ENCODE data around the gene GTF2H1. TPM values are rescaled to one million over a fixed set of nuclear protein-coding genes. Genes with fewer than 3 reads are reported as not detected.

GTF2H1 gene
- total and polyA plus RNA-seq, 9 of the 15 experiments (the other 6 are each of a cell fraction or from before 2014, with no cell fraction given) = 56.9 to 126 (median 92.1) TPM

DNA sequence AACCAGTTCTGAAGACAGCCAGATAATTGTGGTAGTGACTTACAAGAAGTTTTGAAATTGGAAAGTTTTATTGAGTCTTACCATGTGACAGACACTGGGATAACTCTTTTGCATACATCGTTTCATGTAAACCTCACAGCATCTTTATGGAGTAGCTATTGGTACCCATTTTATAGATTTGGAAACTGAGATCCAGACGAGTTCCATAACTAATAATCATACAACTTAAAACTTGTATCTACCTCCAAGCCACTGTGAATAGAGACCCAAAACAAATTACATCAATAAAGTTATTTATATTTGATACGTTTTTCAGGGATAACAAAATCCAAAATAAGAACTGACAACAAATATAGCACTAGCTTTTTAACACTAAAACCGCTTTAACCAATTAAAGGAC, 36.3 kb downstream of the GTF2H1 start (continued):
- TF ChIP-seq RCOR1 (IDR thresholded peaks at IDR 0.05; ENCODE audit: borderline replicate concordance in 1 of 2, low read depth in 2 of 2, low read length in 2 of 2) (0 out of 4 replicates have a peak, but pooled peaks of 1 of the 2 experiments have one; percentile 17), RBM25 (IDR thresholded peaks at IDR 0.05; ENCODE audit: low read depth, low read length, severe bottlenecking) (peak; percentile 98), KDM1A (IDR thresholded peaks at IDR 0.05) (peak in 1 of 2 experiments; percentile 33; a peak in 1 of 4 replicates), HNRNPLL (IDR thresholded peaks at IDR 0.05; ENCODE audit: low read depth, low read length, poor library complexity, severe bottlenecking) (no peak)

DNA sequence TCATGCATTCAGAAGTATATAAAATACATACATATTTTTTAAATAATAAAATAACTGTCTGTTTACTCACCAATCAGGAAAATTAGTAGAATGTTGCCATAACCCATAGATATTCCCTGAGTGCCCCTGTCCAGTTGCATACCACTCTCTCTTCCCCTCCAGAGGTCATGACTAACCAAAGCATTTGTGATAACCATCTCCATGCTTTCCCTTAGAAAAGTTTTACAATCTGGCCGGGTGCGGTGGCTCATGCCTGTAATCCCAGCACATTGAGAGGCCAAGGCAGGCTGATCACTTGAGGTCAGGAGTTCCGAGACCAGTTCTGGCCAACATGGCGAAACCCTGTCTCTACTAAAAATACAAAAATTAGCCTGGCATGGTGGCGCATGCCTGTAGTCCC, 38.8 kb downstream of the GTF2H1 start:
- ChIA-PET POLR2A (no interaction called here), CTCF (ENCODE audit: low intra/inter-chr PET ratio) (no interaction called here)
- no TSS peak for BruUV-seq (replicated peaks)
- no peak overlapping the region for H2AFZ ChIP-seq (ENCODE audit: low read depth, low read length)
- no peaks in the 10 kb centered on the region for H4K20me1 ChIP-seq (replicated peaks; ENCODE audit: control insufficient read depth, insufficient read depth, low read length)
- intact Hi-C loops (cut with micrococcal nuclease) = no loop called here
- no peak overlapping the region for H3K4me3 ChIP-seq
- no peak overlapping the region for H3K27ac ChIP-seq (ENCODE audit: extremely low read depth, low read depth, low read length)
- no peak for DNase-seq (ENCODE audit: extremely low read depth in 1 of 4, low spot score in 3 of 4)
- no peaks in the 10 kb centered on the region for H3K27me3 ChIP-seq (ENCODE audit: control insufficient read depth in 2 of 2, insufficient read depth in 2 of 2, low read length in 2 of 2)
- no peaks in the 10 kb centered on the region for H3K79me2 ChIP-seq (ENCODE audit: control insufficient read depth, insufficient read depth, low read length)
- H3K4me1 ChIP-seq (replicated peaks in 1 of 2; ENCODE audit: control insufficient read depth in 2 of 2, insufficient read depth in 2 of 2, low read length in 2 of 2) = no peaks in the 10 kb centered on the region; a peak in 2 of 5 replicates
- no peaks in the 10 kb centered on the region for H3K9me1 ChIP-seq (ENCODE audit: control insufficient read depth, insufficient read depth, low read length)
- in situ Hi-C loops (cut with MboI) = no loop called here
- peaks cover 93% of the 10 kb centered on the region for H3K36me3 ChIP-seq (ENCODE audit: control insufficient read depth, insufficient read depth, low read length)
- no peak for FAIRE-seq
- no peaks in the 10 kb centered on the region for H3K9me3 ChIP-seq (replicated peaks; ENCODE audit: control insufficient read depth, insufficient read depth, low read depth, low read length)
- 91% methylated on average over 5 of the region's 5 CpGs for WGBS (ENCODE audit: insufficient coverage, low coverage, missing lambda C conversion rate)
- no peak overlapping the region for H3K4me2 ChIP-seq (ENCODE audit: insufficient read depth, low read length)
- no peak for ATAC-seq
- H3K9ac ChIP-seq (ENCODE audit: insufficient read depth in 1 of 2, low read depth in 2 of 2, low read length in 2 of 2) = no peak overlapping the region
- TF ChIP-seq, protein P1, sequence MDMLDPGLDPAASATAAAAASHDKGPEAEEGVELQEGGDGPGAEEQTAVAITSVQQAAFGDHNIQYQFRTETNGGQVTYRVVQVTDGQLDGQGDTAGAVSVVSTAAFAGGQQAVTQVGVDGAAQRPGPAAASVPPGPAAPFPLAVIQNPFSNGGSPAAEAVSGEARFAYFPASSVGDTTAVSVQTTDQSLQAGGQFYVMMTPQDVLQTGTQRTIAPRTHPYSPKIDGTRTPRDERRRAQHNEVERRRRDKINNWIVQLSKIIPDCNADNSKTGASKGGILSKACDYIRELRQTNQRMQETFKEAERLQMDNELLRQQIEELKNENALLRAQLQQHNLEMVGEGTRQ (CRISPR knock-in tag; IDR thresholded peaks at IDR 0.05) = no peak
- TF ChIP-seq ZNF217 (CRISPR knock-in tag; IDR thresholded peaks at IDR 0.05) (no peak), C11orf30 (IDR thresholded peaks at IDR 0.05; ENCODE audit: low read depth) (no peak), NONO (IDR thresholded peaks at IDR 0.05; ENCODE audit: low read depth in 2 of 2, low read length in 1 of 2) (no peak), CCNT2 (IDR thresholded peaks at IDR 0.05; ENCODE audit: borderline replicate concordance, extremely low read depth, insufficient read length, low read depth, low read length) (no peak), KAT2B (IDR thresholded peaks at IDR 0.05; ENCODE audit: low read depth, low read length) (no peak), ETV1 (tag; conservative IDR thresholded peaks at IDR 0.05; ENCODE audit: low read depth) (no peak), KLF6 (CRISPR knock-in tag; IDR thresholded peaks at IDR 0.05; ENCODE audit: borderline replicate concordance) (no peak), ASH1L (IDR thresholded peaks at IDR 0.05; ENCODE audit: borderline replicate concordance, low read depth, partially characterized antibody) (no peak), FUS (optimal IDR thresholded peaks at IDR 0.05; ENCODE audit: low read depth, low read length) (no peak), ZNF197 (CRISPR knock-in tag; IDR thresholded peaks at IDR 0.05; ENCODE audit: low read depth) (no peak), ZNF696 (CRISPR knock-in tag; conservative IDR thresholded peaks at IDR 0.05) (no peak), YY1 (IDR thresholded peaks at IDR 0.05; ENCODE audit: borderline replicate concordance in 1 of 3, control insufficient read depth in 1 of 3, extremely low read depth in 1 of 3, insufficient read depth in 3 of 3, insufficient read length in 1 of 3, insufficient replicate concordance in 2 of 3, low read depth in 1 of 3, low read length in 2 of 3) (no peak), GATAD2A (IDR thresholded peaks at IDR 0.05) (no peak)
- TF ChIP-seq, protein P2, sequence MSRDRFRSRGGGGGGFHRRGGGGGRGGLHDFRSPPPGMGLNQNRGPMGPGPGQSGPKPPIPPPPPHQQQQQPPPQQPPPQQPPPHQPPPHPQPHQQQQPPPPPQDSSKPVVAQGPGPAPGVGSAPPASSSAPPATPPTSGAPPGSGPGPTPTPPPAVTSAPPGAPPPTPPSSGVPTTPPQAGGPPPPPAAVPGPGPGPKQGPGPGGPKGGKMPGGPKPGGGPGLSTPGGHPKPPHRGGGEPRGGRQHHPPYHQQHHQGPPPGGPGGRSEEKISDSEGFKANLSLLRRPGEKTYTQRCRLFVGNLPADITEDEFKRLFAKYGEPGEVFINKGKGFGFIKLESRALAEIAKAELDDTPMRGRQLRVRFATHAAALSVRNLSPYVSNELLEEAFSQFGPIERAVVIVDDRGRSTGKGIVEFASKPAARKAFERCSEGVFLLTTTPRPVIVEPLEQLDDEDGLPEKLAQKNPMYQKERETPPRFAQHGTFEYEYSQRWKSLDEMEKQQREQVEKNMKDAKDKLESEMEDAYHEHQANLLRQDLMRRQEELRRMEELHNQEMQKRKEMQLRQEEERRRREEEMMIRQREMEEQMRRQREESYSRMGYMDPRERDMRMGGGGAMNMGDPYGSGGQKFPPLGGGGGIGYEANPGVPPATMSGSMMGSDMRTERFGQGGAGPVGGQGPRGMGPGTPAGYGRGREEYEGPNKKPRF (IDR thresholded peaks at IDR 0.05; ENCODE audit: low read depth, low read length) = no peak

All from K562 (cell line).